Measurements from ENCODE around the gene B3GNT5.
A peak's percentile ranks its signal among the peaks of the same experiment; 100 is the strongest.

B3GNT5 gene

DNA sequence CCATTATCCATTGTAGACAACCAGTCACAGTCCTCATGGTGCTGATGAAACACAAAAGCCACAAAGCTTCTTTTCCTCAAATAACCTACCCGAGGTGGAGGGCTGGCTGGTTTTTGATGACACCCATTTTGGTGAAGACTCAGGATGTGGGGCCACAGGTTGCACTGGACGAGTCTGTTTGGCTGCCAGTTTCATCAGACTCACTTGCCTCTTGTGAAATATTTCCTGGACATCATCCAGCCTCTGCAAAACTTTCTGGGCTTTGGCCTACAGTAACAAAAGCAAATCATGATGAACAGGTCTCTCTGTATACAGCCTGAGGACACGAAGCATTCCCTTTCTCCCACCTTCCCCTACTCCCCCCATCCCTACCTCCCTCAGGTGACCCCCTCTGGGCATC is 42.2 kb downstream of the B3GNT5 start:
- peak; percentile 98 for DNase-seq (ENCODE audit: low read depth)
- H3K4me3 ChIP-seq (ENCODE audit: low read depth, low read length): no peak overlapping the region

DNA sequence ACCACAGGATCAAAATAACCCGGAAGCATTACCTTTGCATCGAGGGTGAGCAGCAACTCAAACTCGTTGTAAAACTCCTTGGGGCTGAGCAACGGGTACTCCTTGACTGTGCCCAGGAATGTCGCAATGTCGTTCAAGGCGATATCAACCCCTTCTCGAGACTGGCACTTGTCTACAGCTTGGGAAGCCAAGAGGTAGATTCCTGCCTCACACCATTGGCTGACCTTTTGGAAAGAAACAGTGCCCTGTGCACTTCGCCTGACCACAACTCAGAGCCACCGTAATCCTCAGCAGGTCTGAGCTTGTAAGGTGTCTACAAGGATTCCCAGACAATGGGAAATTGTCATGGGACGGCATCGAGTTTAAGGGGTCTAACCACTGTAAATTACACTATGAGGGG is 43.9 kb downstream of the B3GNT5 start:
- TF ChIP-seq, protein P1, sequence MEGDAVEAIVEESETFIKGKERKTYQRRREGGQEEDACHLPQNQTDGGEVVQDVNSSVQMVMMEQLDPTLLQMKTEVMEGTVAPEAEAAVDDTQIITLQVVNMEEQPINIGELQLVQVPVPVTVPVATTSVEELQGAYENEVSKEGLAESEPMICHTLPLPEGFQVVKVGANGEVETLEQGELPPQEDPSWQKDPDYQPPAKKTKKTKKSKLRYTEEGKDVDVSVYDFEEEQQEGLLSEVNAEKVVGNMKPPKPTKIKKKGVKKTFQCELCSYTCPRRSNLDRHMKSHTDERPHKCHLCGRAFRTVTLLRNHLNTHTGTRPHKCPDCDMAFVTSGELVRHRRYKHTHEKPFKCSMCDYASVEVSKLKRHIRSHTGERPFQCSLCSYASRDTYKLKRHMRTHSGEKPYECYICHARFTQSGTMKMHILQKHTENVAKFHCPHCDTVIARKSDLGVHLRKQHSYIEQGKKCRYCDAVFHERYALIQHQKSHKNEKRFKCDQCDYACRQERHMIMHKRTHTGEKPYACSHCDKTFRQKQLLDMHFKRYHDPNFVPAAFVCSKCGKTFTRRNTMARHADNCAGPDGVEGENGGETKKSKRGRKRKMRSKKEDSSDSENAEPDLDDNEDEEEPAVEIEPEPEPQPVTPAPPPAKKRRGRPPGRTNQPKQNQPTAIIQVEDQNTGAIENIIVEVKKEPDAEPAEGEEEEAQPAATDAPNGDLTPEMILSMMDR (conservative IDR thresholded peaks at IDR 0.05; ENCODE audit: low read depth, low read length): no peak
- no peak for DNase-seq (ENCODE audit: low read depth)
- H3K4me3 ChIP-seq (ENCODE audit: low read depth, low read length): no peak overlapping the region

More for the DNA sequence above, 42.2 kb downstream of the B3GNT5 start:
- TF ChIP-seq, protein P1 (conservative IDR thresholded peaks at IDR 0.05; ENCODE audit: low read depth, low read length): no peak

DNA sequence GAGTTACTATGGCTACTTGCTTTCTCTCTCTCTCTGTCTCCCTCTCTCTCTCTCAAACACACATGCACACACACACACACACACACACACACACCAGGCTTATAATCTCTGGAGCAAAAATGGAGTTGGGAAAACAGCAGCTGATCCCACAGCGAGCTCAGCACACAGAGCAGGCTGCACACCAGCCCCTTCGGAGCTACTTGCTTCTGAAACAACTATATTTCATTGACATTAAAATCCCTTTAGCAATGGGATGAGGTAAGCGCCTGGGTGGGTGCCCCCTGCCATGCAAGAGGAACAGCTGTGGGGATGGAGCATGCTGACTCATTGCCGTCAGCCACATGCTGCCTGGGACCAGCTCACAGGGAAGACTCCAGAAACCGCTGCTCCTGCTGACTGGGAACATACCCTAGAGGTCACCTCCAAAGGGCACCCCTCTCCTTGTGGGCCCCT is 45.7 kb downstream of the B3GNT5 start:
- DNase-seq (ENCODE audit: low read depth): peak; percentile 98
- TF ChIP-seq, protein P1 (conservative IDR thresholded peaks at IDR 0.05; ENCODE audit: low read depth, low read length): no peak
- H3K4me3 ChIP-seq (ENCODE audit: low read depth, low read length): no peak overlapping the region

DNA sequence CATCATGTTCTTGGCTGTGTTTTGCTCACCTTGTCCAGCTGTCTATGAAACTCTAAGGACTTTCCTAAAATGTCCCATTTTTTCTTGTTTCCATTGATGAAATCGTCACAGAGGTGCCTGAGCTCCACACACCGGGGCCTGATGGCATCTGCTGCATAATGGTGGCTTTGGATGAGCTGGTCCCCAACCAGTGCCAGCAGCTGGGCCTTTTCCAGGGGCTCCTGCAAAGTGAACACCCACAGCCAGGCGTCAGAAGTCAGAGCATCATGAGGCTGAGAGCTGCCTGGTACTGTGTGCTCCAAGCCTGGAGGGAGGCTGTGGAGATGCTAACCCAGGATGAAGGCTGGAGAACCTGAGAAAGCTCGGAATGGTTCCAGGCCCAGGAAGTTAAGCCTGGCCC is 46.9 kb downstream of the B3GNT5 start:
- no peak overlapping the region for H3K4me3 ChIP-seq (ENCODE audit: low read depth, low read length)
- DNase-seq (ENCODE audit: low read depth): no peak
- TF ChIP-seq, protein P1 (conservative IDR thresholded peaks at IDR 0.05; ENCODE audit: low read depth, low read length): no peak

DNA sequence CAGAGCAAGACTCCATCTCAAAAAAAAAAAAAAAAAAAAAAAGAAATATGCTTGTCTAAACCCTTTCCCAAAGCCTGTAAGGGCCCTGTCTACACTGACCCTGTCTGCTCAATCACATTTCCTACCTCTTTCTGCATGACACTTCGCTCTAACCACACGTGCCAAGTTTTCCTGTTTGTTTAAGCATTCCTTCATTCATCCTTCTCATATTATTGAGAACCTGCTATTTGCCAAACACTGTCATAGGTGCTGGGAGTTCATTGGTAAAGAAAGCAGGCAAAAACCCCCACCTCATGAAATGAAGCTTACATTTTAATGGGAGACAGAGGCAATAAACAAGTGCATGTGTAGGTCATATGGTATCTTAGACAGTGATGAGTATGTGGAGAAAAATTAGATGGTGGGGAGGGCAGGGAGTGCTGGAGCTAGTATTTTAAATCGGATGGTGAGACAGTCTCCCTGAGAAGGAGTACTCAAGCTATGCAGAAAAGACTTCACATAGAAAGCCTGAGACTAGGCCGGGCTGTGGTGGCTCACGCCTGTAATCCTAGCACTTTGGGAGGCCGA is 48.0 kb downstream of the B3GNT5 start:
- no peak overlapping the region for H3K4me3 ChIP-seq (ENCODE audit: low read depth, low read length)
- TF ChIP-seq, protein P1 (conservative IDR thresholded peaks at IDR 0.05; ENCODE audit: low read depth, low read length): no peak
- DNase-seq (ENCODE audit: low read depth): peak; percentile 62

DNA sequence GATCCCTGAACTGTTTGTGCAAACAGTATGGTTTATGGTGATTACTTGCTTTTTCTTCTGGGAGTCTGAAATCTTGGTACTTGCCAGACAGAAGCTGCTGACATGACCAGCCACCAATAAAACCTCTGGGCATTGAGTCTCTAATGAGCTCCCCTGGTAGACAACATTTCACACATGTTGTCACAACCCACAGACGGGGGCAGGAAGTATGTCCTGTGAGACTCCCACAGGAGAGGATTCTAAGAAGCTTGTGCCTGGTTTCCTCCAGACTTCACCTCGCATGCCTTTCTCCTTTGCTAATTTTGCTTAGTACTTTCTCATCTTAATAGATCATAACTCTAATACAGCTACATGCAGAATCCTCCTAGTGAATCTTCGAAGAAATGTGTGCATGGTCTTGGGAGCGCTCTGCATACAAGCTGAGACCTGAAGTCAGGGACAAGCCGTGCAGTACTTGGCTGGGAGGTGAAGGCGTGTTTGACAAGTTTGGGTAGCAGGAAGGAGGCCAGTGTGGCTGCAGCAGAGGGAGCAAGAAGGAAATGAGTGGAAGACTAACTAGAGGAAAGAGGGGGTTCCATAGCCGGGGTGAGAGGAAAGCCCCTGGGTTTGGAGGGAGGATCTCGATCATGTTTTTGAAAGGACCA is 49.0 kb downstream of the B3GNT5 start:
- no peak overlapping the region for H3K4me3 ChIP-seq (ENCODE audit: low read depth, low read length)
- peak; percentile 61 for DNase-seq (ENCODE audit: low read depth)
- TF ChIP-seq, protein P1 (conservative IDR thresholded peaks at IDR 0.05; ENCODE audit: low read depth, low read length): no peak

DNA sequence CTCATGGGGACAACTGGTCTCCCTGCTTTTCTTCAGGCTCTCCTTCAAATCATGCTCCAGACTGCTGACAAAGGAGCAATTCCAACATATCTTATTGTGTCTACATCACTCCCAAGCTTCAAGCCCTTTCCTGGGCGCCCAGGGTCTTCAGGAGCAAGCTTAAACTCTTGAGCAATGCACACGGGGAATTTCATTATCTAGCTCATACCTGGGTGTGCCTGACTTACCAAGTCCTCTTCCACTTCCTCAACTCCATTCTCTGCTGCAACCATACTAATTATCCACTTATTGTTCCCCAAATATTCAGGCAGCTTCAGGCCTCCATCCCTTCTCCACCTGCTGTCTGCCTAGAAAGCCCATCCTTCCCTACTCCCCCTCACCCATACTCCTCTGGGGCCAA is 50.6 kb downstream of the B3GNT5 start:
- TF ChIP-seq, protein P1 (conservative IDR thresholded peaks at IDR 0.05; ENCODE audit: low read depth, low read length): no peak
- H3K4me3 ChIP-seq (ENCODE audit: low read depth, low read length): no peak overlapping the region
- DNase-seq (ENCODE audit: low read depth): no peak

Measured in choroid plexus epithelial cell (primary cell).